COLO668 (cell line): ENCODE measurements around the gene KMT2D.
A peak's percentile ranks its signal among the peaks of the same experiment; 100 is the strongest.

Experiments
- DNase-seq: peaks from one replicate; lab custom pipeline; 2025; ENCODE audit not compliant: unreplicated experiment; lab: John Stamatoyannopoulos, UW

KMT2D gene

DNA sequence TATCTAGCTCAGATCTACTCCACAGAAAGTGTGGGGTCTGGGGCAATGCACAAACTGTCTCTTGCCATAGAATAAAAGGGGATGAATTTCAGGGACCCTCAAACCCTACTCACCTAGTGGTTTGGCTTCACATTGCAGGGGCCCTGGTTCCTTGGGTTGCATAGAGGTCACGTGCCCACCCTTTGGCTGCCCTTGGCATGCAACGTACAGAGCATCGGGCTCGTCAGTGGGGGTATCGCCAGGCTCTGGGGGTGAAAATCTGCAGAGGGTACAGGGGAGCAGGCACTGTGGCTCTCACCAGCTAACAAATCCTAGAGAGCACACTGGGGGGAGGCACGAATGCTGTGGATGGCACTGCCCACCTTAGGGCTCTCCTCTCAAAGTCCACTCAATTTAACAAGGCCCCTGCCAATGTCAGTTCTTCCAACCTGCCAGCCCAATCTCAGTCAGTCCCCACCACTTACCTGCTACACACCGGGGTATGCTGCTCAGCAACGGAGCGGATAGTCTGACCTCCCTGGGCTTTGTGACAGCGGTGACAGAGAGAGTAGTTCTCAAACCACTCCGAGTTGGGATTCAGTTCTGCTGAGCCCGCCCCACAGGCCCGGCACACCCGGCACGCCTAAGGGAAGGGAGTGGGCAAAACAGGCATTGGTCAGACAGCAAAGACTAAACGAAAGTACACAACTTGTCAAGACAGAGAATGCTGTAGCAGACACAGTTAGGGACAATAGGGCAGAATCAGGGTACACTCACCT, 8.0 kb downstream of the KMT2D start:
- DNase-seq: no peak

DNA sequence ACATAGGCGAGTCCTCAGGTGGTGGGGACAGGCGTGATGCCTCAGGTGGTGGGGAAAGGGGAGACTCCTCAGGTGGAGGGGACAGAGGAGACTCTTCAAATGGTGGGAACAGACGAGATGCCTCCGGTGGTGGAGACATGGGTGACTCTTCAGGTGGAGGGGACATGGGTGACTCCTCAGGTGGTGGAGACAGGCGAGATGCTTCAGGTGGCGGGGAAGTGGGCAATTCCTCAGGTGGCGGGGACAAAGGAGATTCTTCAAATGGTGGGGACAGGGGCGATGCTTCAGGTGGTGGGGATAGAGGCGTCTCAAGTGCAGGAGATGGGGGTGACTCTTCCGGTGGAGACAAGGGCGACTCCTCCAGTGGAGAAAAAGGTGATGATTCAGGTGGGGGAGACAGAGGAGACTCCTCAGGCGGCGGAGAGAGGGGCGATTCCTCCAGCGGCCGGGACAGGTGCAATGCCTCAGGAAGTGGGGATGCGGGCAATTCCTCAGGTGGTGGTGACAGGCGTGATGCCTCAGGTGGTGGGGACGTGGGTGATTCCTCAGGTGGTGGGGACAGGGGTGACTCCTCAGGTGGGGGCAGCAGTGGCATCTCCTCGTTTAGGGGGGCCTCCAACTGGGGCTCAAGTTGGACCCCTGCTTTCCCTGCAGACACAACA, 8.7 kb downstream of the KMT2D start:
- no peak for DNase-seq

DNA sequence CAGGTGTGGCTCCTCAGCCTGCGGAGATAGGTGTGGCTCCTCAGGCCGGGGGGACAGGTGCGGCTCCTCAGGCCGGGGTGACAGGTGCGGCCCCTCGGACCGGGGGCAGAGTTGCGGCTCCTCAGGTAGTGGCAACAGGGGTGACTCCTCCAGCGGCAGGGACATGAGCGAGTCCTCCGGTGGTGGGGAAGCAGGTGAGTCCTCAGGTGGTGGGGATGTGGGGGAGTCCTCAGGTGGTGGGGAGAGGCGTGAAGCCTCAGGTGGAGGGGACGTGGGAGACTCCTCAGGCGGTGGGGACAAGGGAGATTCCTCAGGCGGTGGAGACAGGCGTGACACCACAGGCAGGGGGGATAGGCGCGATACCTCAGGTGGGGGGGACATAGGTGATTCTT, 9.2 kb downstream of the KMT2D start:
- DNase-seq: no peak

DNA sequence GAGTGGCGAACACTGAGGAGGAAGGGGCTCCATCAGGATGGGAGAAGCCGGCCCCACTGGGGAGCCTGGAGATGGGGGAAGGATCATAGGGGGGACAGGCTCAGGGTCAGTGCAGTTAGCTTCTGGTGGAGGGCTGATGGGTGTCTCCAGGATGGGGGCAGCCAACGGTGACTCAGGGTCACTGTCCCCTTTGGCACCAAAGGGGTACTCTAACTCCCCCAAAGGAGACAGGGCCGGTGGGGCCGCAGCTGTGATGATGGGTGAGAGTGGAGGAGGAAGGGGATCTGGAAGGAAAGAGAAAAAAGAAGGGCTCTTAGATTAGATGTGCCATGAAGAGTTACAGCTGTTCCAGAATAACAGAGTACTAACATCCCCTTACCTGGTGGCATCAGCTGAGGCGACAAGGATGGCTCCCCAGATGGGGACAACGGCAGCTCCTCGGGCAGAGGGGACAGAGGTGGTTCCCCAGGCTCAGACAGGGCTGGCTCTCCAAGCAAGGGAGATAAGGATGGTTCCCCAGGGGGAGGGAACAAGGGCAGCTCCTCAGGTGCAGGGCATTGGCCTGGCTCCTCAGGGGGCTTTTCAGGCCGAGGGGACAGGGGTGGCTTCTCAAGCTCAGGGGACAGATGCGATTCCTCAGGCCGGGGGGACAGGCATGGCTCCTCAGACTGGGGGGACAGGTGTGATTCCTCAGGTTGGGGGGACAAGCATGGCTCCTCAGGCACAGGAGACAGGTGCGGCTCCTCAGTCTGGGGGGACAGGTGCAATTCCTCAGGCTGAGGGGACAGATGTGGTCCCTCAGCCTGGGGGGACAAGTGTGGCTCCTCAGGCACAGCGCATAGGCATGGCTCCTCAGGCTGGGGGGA, 9.9 kb downstream of the KMT2D start:
- DNase-seq: no peak

DNA sequence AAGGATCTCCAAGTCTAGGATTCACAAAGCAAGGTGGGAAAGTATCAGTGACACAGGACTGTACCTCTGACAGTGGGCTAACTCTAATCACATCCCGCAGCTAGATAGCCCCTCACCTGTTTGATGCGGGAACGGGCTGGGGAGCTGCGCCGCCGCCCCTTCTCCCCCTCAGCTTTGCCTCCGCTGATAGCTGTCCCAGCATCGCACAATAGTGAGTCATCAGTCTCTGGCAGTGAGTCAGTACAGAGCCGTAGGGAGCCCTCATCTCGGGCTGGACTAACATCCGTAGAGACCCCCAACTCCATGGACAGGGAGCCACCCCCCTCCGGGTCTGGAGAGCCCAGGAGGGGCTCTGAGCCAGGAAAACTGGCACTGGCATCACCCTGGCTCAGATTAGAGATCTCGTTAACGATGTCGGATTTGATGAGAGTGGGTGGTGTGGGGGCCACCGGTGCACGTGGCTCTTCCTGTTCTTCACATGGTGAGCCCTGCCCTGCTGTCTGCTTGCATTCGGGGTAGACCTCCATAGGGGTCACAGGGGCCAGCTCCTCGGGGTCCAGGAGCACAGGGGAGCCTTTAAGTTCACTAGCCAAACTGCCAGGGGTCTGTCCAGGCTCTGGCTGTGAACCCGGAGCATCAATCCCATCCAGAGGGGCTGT, 10.9 kb downstream of the KMT2D start:
- DNase-seq: no peak

DNA sequence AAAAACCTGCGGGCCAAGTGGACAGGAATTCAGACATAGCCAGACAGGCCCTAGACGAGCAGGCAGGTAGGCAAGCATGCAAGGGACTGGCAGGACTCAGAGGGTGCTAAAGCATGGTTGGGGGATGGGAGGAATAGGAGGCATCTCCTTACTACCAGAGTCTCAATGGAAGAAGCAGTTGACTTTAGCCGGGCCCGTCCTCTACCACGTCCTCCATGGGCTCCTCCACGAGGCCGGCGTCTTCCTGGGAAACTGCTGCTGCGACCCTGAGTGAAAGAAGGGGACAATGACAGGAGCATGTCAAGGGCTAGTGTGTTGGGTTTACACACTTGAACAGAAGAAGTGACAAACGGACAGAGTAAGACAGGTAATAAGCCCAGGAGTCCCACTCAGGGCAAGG, 11.6 kb downstream of the KMT2D start:
- DNase-seq: no peak

DNA sequence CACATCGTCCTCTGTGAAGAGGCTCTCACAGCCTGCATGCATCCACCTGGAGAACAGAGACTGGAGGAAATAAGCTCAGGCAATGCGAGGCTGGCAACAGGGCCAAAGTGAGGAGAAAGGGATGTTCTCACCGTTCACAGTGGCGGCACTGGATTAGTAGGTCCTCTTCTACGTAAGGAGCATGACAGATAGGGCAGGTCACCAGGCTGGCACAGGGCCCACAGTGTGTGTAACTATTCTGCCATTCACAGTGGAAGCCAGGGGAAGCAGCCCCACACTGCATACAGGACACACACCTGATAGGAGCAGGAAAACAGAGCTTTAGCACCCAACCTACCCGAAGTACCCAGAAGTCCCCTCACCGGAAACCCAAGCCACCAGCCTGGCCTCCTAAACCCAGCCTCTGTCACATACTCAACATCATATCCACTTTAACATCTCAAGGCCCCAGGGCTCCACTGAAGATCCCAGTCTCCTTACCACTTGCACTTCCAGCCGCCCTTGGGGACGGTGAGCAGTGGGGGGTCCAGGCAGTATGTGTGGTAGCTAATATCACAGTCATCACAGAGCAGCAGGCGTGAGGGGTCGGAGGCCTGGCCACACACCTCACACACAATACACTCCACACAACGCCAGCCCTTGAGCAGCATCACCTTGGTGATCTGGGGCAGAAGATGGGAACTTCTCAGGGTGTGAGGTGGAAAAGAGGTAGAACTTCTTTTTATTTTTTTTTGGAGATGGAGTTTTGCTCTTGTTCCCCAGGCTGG, 14.3 kb downstream of the KMT2D start:
- no peak for DNase-seq

DNA sequence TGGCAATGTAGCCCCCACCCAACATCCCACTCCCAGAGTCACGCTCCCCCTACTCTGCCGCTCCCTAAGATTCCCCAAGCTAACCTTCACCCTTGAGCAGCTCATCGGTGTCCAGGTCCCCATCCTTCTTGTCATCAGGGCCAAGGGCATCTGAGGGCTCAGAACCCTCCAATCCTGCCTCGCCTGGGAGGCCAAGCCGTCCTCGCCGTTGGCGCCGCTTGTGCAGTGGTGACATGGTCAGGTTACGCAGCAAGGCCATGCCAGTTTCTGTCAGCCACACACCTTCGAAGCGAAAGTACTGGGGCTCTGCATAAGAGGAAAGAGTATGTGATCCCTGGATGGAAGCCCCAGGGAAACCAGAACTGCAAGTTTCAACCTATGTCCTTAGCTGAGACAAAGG, 15.9 kb downstream of the KMT2D start:
- DNase-seq: no peak

DNA sequence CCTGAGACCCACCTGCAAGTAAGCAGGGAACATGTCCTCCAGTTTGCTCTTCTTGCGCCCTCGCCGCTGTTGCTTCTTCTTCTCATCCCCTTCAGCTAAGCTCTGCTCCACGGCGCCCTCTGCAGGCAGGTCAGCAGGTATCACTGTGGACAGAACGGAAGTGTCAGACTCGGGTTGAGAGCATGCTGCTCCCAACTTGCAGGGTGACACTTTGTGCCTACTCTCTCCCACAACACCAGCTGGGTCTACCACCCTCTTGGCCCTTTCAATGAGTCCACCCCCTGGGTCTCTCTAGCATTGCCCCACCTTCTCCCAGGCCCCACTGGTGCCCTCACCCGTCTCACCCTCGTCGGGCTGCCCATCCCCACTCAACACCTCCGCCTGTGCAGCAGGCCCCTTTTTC, 16.7 kb downstream of the KMT2D start:
- peak; percentile 47 for DNase-seq

DNA sequence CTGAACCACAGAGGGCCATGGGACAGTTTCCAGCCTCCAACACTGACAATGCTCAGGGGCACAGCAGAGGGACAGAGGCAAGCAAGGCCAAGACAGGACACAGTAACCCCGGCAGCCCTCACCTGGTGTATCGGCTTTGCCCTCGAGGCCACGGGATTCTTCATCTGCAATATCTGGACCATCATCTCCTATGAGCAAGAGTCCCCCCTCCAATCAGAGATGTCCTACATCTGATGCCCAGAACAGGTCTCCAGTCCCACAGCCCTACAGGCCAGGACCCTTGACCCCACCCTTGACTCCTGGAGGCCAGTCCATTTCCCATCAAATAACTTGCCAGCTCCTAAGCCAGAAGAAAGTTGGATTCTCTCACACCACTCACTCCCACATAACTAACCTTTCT, 17.4 kb downstream of the KMT2D start:
- no peak for DNase-seq

DNA sequence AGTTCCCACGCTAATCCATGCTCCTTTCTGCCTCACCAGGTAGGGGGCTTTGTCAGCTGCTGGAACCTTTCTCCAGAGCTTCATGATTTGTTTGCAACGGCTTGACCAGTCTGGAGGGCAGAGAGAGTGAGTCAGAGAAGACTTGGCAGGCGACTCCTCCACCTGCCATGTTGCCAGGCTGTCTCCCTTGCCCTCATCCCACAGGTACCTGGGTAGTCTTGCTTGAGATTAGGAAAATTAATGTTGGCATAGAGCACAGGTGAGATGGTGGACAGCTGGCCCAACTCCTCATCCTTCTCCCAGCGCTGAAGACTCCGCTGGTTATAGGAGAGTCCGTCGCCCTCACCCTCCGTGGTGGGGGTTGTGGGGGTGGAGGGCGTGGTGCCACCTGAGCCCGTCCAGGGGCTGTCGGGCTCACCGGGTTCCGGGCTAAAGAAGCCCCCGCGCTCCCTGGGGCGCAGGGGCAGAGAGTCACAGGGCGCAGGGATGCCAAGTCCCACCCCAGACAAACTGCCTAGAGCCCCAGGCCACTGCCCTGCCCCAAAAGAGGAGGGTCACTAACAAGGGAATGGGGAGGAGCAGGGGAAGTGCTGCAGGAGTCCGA, 18.6 kb downstream of the KMT2D start:
- no peak for DNase-seq

DNA sequence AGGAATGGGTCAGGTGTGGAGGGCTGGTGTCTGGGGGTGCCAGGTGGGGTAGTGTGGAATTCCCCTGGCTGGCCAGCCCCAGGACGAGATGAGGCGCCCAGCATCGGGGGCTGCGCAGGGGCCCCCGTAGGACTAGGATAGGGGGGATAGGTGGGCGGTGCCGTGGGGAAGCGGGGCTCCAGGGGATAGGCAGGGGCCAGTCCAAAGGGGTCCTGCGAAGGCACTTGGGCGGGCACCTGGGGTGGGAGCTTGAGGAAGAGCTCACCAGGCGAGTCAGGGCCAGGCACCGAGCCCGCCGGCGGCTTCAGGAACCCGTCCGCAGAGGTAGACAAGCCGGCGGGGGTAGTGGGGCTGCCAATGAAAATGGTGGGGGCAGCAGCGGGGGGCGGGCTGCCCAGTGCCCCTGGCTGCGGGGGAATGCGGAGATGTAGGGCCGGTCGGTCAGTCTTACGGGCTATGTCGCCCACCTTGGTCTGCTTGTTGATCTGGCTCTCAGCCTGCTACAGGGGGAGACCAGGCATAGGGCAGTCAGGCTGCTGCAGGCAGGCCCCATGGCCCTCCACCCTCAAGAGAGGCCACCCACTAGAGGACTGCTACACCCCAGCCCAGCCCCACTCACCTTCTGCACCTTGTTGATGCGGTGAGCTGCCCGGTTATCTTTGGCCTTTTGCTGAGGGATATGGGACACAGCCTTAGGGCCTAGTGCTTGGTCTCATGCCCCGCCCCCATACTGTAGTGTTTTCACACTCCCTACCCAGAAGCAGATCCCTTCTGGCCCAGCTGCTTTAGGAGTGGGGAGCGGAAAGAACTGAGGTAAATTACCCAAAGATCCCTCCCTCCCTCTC, 19.3 kb downstream of the KMT2D start:
- DNase-seq: no peak

DNA sequence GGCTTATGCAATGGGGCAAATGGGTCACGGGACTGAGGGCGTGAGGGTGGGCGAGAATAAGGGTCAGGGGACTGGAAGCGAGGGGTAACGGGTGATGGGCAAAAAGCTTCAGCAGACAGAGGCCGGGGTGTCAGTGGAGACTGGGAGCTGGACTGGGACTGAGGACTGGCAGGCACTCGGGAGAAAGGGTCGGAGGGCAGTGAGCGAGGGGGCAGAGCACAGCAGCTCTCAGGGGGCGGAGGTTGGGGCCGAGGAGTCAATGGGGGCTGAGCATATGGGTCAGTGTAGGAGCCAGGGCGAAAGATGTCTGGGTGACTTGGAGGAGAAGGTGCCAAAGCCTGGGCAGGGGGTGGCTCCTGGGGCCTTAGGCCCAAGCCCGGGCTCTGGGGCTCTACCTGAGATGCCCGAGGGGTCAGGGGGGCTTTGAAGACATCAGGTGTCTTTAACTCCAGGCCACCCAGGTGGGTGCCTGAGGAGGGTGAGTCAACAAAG, 20.2 kb downstream of the KMT2D start:
- DNase-seq: no peak

DNA sequence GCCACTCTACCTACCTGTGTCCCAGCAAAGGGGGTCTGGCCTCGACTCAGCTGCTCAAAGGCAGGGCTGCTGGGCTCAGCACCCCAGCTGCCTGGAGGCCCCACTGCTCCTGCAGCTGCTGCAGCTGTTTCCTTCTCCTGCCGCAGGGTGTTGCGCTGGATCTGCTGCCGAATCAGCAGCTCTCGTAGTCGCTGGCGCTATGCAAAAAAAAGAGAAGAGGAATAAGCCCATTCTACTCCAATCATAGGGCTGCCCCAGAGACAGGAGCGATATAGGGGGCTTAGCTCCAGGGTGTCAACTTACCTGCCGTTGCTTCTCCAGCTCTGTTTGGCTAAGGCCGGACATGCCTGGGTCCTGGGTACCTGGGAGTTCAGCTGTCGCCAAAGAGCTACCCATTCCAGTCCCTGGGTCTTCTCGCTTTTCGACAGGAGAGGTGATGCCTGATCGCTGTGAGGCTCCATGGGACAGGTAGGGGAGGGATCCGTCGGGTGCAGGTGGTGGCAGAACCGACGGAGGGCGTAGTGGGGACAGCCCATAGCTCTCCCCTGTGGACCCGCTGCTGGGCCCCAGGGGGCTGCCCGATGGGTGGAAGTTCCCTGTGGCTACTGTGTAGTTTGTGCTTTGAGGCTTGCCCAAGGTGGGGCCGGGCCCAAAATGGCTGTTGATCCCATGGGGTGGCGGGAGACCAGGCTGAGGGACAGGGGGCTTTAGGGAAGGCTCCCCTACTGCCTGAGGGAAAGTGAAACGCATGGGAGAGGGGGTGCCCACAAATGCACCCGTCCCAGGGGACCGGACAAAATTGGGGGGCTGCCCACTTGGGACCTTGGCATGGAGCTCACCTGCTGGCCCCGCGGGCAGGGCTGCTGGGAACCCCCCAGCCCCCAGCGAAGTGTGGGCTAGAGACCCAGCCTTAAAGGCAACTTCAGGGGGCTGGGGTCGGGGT, 20.9 kb downstream of the KMT2D start:
- DNase-seq: no peak

DNA sequence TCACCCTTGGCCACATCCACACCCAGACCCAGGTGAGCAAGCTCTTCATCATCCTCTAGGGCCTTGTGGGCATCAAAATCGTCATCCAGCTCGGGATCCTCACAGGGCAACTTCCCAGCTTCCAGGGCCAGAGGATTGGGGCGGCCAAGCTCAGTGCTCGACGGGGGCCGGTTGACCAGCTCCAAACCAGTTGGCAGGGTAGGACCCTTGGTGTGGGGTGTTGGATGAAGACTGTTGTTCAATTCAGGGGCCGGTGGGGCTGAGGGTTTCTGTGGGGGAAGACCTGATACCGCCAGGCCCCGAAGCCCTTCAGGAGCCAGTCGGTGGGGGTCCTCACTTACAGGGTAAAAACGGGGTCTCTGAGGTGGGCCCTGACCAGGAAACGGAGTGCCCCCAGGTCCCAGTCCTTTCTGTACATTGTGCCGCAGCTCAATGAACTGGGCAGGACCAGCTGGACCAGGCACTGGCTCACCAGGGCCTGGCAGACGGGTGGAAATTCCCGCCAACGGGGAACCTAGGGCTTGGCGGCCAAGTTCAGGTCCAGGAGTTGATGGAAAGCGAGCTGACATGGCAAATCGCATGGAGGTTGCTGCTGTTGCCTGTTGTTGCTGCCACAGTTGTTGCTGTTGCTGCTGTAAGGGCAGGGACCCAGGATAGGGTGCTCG, 22.2 kb downstream of the KMT2D start:
- no peak for DNase-seq

DNA sequence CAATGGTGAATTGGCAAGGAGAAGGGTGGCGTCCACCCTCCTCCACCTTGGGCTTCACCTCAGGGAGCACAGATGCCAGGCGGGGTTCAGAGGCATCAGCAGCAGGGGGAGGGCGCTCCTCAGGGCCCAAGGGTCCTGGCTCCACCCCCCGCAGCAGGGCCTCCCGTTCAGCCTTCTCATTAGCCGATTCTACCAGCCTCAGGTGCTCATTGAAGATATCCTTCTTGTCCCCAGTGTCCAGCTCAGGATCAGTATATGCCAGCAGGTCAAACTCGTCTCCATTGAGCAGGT, 22.7 kb downstream of the KMT2D start:
- no peak for DNase-seq

DNA sequence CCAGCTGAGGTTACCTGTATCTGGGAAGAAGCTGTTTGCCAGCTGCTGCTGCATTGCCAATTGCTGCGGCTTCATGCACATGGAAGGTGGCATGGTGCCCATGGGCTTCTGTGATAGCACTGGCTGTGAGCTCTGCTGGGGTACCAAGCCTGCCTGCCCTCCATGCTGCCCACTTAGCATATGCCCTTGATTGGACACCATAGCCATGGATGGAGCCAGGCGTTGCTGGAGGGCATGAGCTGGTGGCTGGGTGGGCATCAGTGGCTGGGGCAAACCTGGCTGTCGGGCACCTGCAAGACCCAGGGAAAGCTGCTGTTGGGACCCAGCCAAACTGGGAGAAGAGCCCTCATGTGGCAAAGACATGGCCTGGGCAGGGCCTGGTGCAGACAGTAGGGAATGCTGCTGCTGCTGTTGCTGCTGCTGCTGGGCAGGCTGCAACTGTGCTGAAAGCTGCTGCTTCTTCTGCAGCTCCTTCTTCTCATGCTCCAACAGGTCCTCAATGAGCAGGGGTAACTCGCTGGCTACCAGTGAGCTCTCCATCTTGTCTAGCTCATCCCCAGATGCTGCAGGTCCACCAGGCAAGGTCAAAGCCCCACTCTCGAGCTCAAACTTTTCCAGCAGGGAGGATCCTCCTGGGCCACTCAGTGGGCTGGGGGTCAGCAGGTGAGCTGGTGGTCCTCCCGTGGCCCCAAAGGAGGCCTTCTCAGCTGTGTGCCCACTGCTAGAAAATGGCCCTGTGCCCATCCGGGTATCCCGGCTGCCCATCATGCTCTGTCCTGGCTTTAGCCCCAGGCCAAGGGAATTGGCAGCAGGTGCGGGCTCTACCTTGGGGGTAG, 23.3 kb downstream of the KMT2D start:
- no peak for DNase-seq
